H1 (cell line): Measurements from ENCODE around the gene ZNF91. TPM values are rescaled to one million over a fixed set of nuclear protein-coding genes. Genes with fewer than 3 reads are reported as not detected.

ENCODE experiments used
- CTCF ChIA-PET: fragments of 300-600 bp; sonication (Branson Sonifier 250); formaldehyde crosslinking; loops from one replicate; lab custom pipeline; 2021; ENCODE audit not compliant: partially characterized antibody; lab: Charles Lee
- POLR2A ChIA-PET: fragments of 300-600 bp; sonication (Branson Sonifier 250); formaldehyde crosslinking; loops from one replicate; lab custom pipeline; 2021; ENCODE audit warnings: inconsistent platforms; ENCODE audit not compliant: partially characterized antibody; lab: Charles Lee
- DNase-seq, 2 experiments: peaks; one replicate each; pipeline versions ENCODE4 v3.0.0 to v3.0.0-alpha.2; 2010 to 2022; ENCODE audit warnings: low spot score in 2 of 2, low read depth in 1 of 2, mixed read lengths in 1 of 2
- FAIRE-seq: peaks from 2 replicates; lab custom pipeline; 2011; peaks lifted over from hg19 to GRCh38; lab: Jason Lieb, UNC
- H2AFZ ChIP-seq: 2 replicates; pipeline ENCODE4 v1.8.1; 2012; ENCODE audit warnings: low read length, inconsistent platforms
- H2AK5ac ChIP-seq: 2 replicates; pipeline ENCODE4 v1.6.1; 2013; ENCODE audit warnings: low read depth, low read length
- H2BK120ac ChIP-seq: replicated peaks from 2 replicates; pipeline ENCODE3; 2013; ENCODE audit warnings: low read depth, low read length, inconsistent platforms
- H2BK12ac ChIP-seq: 2 replicates; pipeline ENCODE4 v1.6.1; 2013; ENCODE audit warnings: low read depth, low read length
- H2BK15ac ChIP-seq: 2 replicates; pipeline ENCODE4 v1.6.1; 2013; ENCODE audit warnings: low read length
- H2BK20ac ChIP-seq: 2 replicates; pipeline ENCODE4 v1.6.1; 2013; ENCODE audit warnings: low read length
- H2BK5ac ChIP-seq: 2 replicates; pipeline ENCODE4 v1.6.1; 2013; ENCODE audit warnings: low read depth, low read length
- H3K14ac ChIP-seq: 2 replicates; pipeline ENCODE4 v1.6.1; 2013; ENCODE audit warnings: inconsistent platforms; ENCODE audit not compliant: insufficient read length
- H3K18ac ChIP-seq: 2 replicates; pipeline ENCODE4 v1.6.1; 2013; ENCODE audit warnings: low read length; ENCODE audit errors: extremely low read depth
- H3K23ac ChIP-seq: 2 replicates; pipeline ENCODE4 v1.6.1; 2013; ENCODE audit warnings: inconsistent platforms; ENCODE audit not compliant: insufficient read length
- H3K23me2 ChIP-seq: 2 replicates; pipeline ENCODE4 v1.6.1; 2013; ENCODE audit warnings: low read depth, low read length
- H3K27ac ChIP-seq: 2 replicates; pipeline ENCODE4 v1.6.1; 2011; ENCODE audit warnings: low read depth, low read length, inconsistent platforms
- H3K27me3 ChIP-seq, 4 experiments: replicated peaks in 1 of 4; 1 replicate in 1 of 4; 2 replicates in 3 of 4; pipeline versions ENCODE4 v1.6.1 to v1.8.1; 2011 to 2013; ENCODE audit warnings: low read length in 3 of 4, mild to moderate bottlenecking in 3 of 4, inconsistent platforms in 2 of 4, mixed read lengths in 2 of 4, moderate library complexity in 1 of 4; ENCODE audit not compliant: control insufficient read depth in 3 of 4, insufficient read depth in 3 of 4; ENCODE audit errors: extremely low read depth in 1 of 4
- H3K36me3 ChIP-seq, 4 experiments: 2 replicates each; pipeline versions ENCODE4 v1.6.1 to v1.8.1; 2011 to 2013; ENCODE audit warnings: mild to moderate bottlenecking in 4 of 4, low read length in 3 of 4, moderate library complexity in 2 of 4, control low read depth in 1 of 4, inconsistent platforms in 1 of 4; ENCODE audit not compliant: insufficient read depth in 4 of 4, control insufficient read depth in 2 of 4
- H3K4ac ChIP-seq: replicated peaks from 2 replicates; pipeline ENCODE3; 2013; ENCODE audit warnings: low read length, low read depth, mixed read lengths, inconsistent platforms; ENCODE audit not compliant: insufficient read length
- H3K4me1 ChIP-seq, 4 experiments: replicated peaks in 1 of 4; 1 replicate in 1 of 4; 2 replicates in 3 of 4; pipeline versions ENCODE4 v1.6.1 to v1.8.1; 2011 to 2013; ENCODE audit warnings: low read length in 3 of 4, inconsistent platforms in 2 of 4, mixed read lengths in 1 of 4; ENCODE audit not compliant: insufficient read depth in 4 of 4, control insufficient read depth in 3 of 4
- H3K4me2 ChIP-seq, 2 experiments: 2 replicates each; pipeline versions ENCODE4 v1.6.1 to v1.8.1; 2011 to 2013; ENCODE audit warnings: low read depth in 2 of 2, low read length in 2 of 2, control low read depth in 1 of 2, inconsistent platforms in 1 of 2, mild to moderate bottlenecking in 1 of 2; ENCODE audit not compliant: insufficient read depth in 1 of 2
- H3K4me3 ChIP-seq, 4 experiments: fragments of 200-600, 300-600 bp in 1 of 4; sonication (generic), shearing (Covaris generic), sonication (Bioruptor Twin) in 1 of 4; 2 replicates each; pipeline versions ENCODE4 v1.5.1 to v1.8.1; 2011 to 2016; ENCODE audit warnings: low read length in 4 of 4, low read depth in 3 of 4, control low read depth in 2 of 4, inconsistent platforms in 2 of 4, mild to moderate bottlenecking in 2 of 4, mixed read lengths in 1 of 4, moderate library complexity in 1 of 4; ENCODE audit not compliant: insufficient read depth in 2 of 4; ENCODE audit errors: extremely low read depth in 1 of 4
- H3K56ac ChIP-seq: replicated peaks from 2 replicates; pipeline ENCODE3; 2013; ENCODE audit warnings: low read depth, mild to moderate bottlenecking, mixed read lengths, low read length, inconsistent platforms; ENCODE audit not compliant: insufficient read length
- H3K79me1 ChIP-seq: 2 replicates; pipeline ENCODE4 v1.6.1; 2013; ENCODE audit warnings: low read depth, low read length, control low read depth
- H3K79me2 ChIP-seq, 2 experiments: 2 replicates each; pipeline versions ENCODE4 v1.6.1 to v1.8.1; 2012 to 2013; ENCODE audit warnings: low read length in 2 of 2, mild to moderate bottlenecking in 2 of 2, inconsistent platforms in 1 of 2; ENCODE audit not compliant: insufficient read depth in 2 of 2, control insufficient read depth in 1 of 2
- H3K9ac ChIP-seq, 4 experiments: replicated peaks in 1 of 4; 1 replicate in 1 of 4; 2 replicates in 3 of 4; pipeline versions ENCODE4 v1.6.1 to v1.8.1; 2011 to 2013; ENCODE audit warnings: low read depth in 3 of 4, low read length in 3 of 4, control low read depth in 2 of 4, mild to moderate bottlenecking in 2 of 4, moderate library complexity in 2 of 4, inconsistent platforms in 1 of 4; ENCODE audit errors: extremely low read depth in 1 of 4
- H3K9me3 ChIP-seq, 2 experiments: 2 replicates each; pipeline versions ENCODE4 v1.6.1 to v1.8.1; 2012 to 2013; ENCODE audit warnings: mild to moderate bottlenecking in 2 of 2, moderate library complexity in 2 of 2, control low read depth in 1 of 2, inconsistent platforms in 1 of 2, low read depth in 1 of 2, low read length in 1 of 2, mixed read lengths in 1 of 2; ENCODE audit not compliant: insufficient read depth in 2 of 2
- H4K20me1 ChIP-seq, 2 experiments: replicated peaks in 1 of 2; 2 replicates each; pipeline versions ENCODE3 to v1.8.1; 2011 to 2013; ENCODE audit warnings: inconsistent platforms in 2 of 2, low read length in 2 of 2, mild to moderate bottlenecking in 1 of 2; ENCODE audit not compliant: insufficient read depth in 2 of 2, control insufficient read depth in 1 of 2
- H4K5ac ChIP-seq: 2 replicates; pipeline ENCODE4 v1.6.1; 2013; ENCODE audit warnings: low read length, low read depth, mixed read lengths, inconsistent platforms; ENCODE audit not compliant: insufficient read length
- H4K8ac ChIP-seq: 2 replicates; pipeline ENCODE4 v1.8.0; 2013; ENCODE audit warnings: mild to moderate bottlenecking, moderate library complexity, low read length, inconsistent platforms; ENCODE audit not compliant: insufficient read depth; ENCODE audit errors: extremely low read depth
- H4K91ac ChIP-seq: replicated peaks from 2 replicates; pipeline ENCODE3; 2013; ENCODE audit warnings: low read length, mixed read lengths, inconsistent platforms; ENCODE audit not compliant: insufficient read length
- BACH1 ChIP-seq: IDR thresholded peaks from 2 replicates; pipeline ENCODE4 v1.6.1; 2012; ENCODE audit warnings: low read length, improper control_type of control experiment
- RAD21 ChIP-seq, 2 experiments: IDR thresholded peaks in 1 of 2; conservative IDR thresholded peaks in 1 of 2; 2 replicates each; pipeline ENCODE4 v1.6.1; 2011; ENCODE audit warnings: low read depth in 2 of 2, low read length in 2 of 2, improper control_type of control experiment in 1 of 2, inconsistent platforms in 1 of 2, mild to moderate bottlenecking in 1 of 2, moderate library complexity in 1 of 2
- RBBP5 ChIP-seq: IDR thresholded peaks from 2 replicates; pipeline ENCODE4 v1.7.1; 2012; ENCODE audit warnings: low read depth, mild to moderate bottlenecking, inconsistent platforms, low read length, moderate library complexity, borderline replicate concordance
- YY1 ChIP-seq: IDR thresholded peaks from 2 replicates; pipeline ENCODE4 v1.6.1; 2011; ENCODE audit warnings: low read depth, mild to moderate bottlenecking, low read length
- WGBS, 2 experiments: shearing (Covaris generic) in 1 of 2; methylation state at CpG; one replicate each; pipeline versions ENCODE4 v1.1.6 to v1.1.7; 2013 to 2015; ENCODE audit warnings: low lambda C conversion rate in 2 of 2, mixed read lengths in 2 of 2, inconsistent platforms in 1 of 2, low coverage in 1 of 2, missing lambda C conversion rate in 1 of 2; ENCODE audit not compliant: insufficient replicate concordance in 2 of 2, insufficient coverage in 1 of 2, insufficient read length in 1 of 2; ENCODE audit errors: extremely low coverage in 1 of 2, missing lambda C conversion rate in 1 of 2; 5-methylcytosine and 5-hydroxymethylcytosine counted together
- polyA plus RNA-seq, 7 experiments: library from polyadenylated mRNA; depleted of rRNA in 3 of 7; stranded (reverse) in 5 of 7; unstranded in 2 of 7; fragments of >200 nt in 5 of 7; fragments of 200-250 nt in 2 of 7; gene quantifications; 1 replicate in 5 of 7; 2 replicates in 1 of 7; 4 replicates in 1 of 7; pipeline versions ENCODE4 v1.2.1 to v1.2.3, GENCODE V29; 2011 to 2013; ENCODE audit warnings: missing spikeins in 2 of 7, mixed read lengths in 2 of 7
- total RNA-seq: library from RNA; stranded (reverse); fragmentation: NEBNext Ultra II Directional; extraction: Animal tissue kit (Norgen Biotek cat#: 25700); gene quantifications from 2 replicates; pipeline ENCODE4 v1.2.1, GENCODE V29; 2021

Gene ZNF91
- total and polyA plus RNA-seq, 2 of the 8 experiments (the other 6 are each of a cell fraction or from before 2014, with no cell fraction given) = 16.5 to 35.1 TPM

DNA sequence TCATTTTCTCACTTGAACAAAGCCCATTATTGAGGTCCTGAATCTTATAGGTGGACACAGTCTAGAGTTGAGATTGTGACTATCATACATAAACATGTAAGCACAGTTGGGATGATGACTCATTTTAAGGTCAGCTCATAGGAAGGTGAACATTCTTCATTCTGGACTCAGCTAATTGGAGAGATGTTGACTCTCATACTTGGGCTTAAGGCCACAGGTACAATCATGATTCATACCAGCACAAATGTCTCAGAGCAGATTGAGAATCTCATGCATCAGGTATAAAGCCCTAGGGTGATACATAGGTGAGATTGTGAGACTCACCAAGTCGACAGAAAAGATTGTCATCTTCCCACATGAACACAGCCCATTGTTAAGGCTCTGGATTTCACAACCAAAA is 82.8 kb downstream of the ZNF91 start:
- no peaks in the 10 kb centered on the region for H3K4me1 ChIP-seq
- peaks cover 56 to 85% of the 10 kb centered on the region in 2 experiments for H3K9me3 ChIP-seq
- H3K18ac ChIP-seq = no peak overlapping the region
- H2BK20ac ChIP-seq = no peak overlapping the region
- TF ChIP-seq BACH1 (no peak), RAD21 (IDR thresholded peaks at IDR 0.05 in 1 of 2, conservative IDR thresholded peaks at IDR 0.05 in 1 of 2; ENCODE audit: low read depth in 2 of 2, low read length in 2 of 2) (no peak), YY1 (no peak), RBBP5 (no peak)
- TF ChIP-seq, all 59 proteins: peak for 0
- Histone ChIP-seq H3K27ac (no peak overlapping the region), H2BK5ac (no peak overlapping the region), H2AFZ (no peak overlapping the region), H3K14ac (no peak overlapping the region), H3K23ac (no peak overlapping the region), H3K4me3 (no peak overlapping the region), H2BK12ac (no peak overlapping the region), H3K56ac (no peak overlapping the region), H3K23me2 (no peaks in the 10 kb centered on the region), H3K79me1 (no peaks in the 10 kb centered on the region), H4K91ac (no peak overlapping the region), H3K36me3 (no peaks in the 10 kb centered on the region; a peak in 1 of 8 replicates), H2BK120ac (no peak overlapping the region), H4K5ac (no peak overlapping the region), H3K9ac (no peak overlapping the region), H3K27me3 (peaks cover 0 to 1% (median 0%) of the 10 kb centered on the region in 4 experiments; a peak in 1 of 7 replicates), H3K4ac (no peak overlapping the region), H3K4me2 (no peak overlapping the region), H3K79me2 (no peaks in the 10 kb centered on the region), H2BK15ac (no peak overlapping the region), H4K8ac (no peak overlapping the region), H2AK5ac (no peak overlapping the region), H4K20me1 (no peaks in the 10 kb centered on the region)
- WGBS, 2 experiments = 39% methylated on average over 1 of the region's 1 CpG; no CpG with 5 or more reads in 1 of the 2 experiments
- FAIRE-seq (no peak), DNase-seq (no peak)
- CTCF ChIA-PET = no interaction called here
- POLR2A ChIA-PET = no interaction called here
